IPS-NIHi7 (cell line): ENCODE data around the gene TMEM252.

Source experiments
- DNase-seq: peaks from one replicate; pipeline ENCODE4 v3.0.0; 2012; ENCODE audit warnings: mixed read lengths; ENCODE audit errors: extremely low spot score

TMEM252 gene

GRCh38 chr9:68540712-68541535, at the start of gene TMEM252:
Gene TMEM252, minus strand, starts transcription at chr9:68540883. Its CDS starts 69 bp downstream, at chr9:68540814.
- no peak for DNase-seq

- peak; percentile 21 for DNase-seq
Observed at GRCh38 chr9:68585034-68585761, 44.5 kb upstream of the TMEM252 start.

- peak; percentile 90 for DNase-seq
Observed at GRCh38 chr9:68584189-68585033, 43.7 kb upstream of the TMEM252 start.

GRCh38 chr9:68581696-68582095, 41.0 kb upstream of the TMEM252 start:
- no peak for DNase-seq

- DNase-seq: no peak
Observed at GRCh38 chr9:68577774-68578591, 37.3 kb upstream of the TMEM252 start.

- no peak for DNase-seq
Observed at GRCh38 chr9:68575817-68576216, 35.1 kb upstream of the TMEM252 start.

GRCh38 chr9:68574150-68574549, 33.5 kb upstream of the TMEM252 start:
- DNase-seq: no peak

- no peak for DNase-seq
Observed at GRCh38 chr9:68567565-68567964, 26.9 kb upstream of the TMEM252 start.

GRCh38 chr9:68562461-68562860, 21.8 kb upstream of the TMEM252 start:
- DNase-seq: peak; percentile 36

- peak; percentile 83 for DNase-seq
Observed at GRCh38 chr9:68560071-68560844, 19.6 kb upstream of the TMEM252 start.

GRCh38 chr9:68558545-68558944, 17.9 kb upstream of the TMEM252 start:
- DNase-seq: no peak

GRCh38 chr9:68555437-68556150, 14.9 kb upstream of the TMEM252 start:
- no peak for DNase-seq

GRCh38 chr9:68552700-68553476, 12.2 kb upstream of the TMEM252 start:
- no peak for DNase-seq

GRCh38 chr9:68551191-68551590, 10.5 kb upstream of the TMEM252 start:
- DNase-seq: no peak

- DNase-seq: no peak
Observed at GRCh38 chr9:68548241-68548640, 7.6 kb upstream of the TMEM252 start.

GRCh38 chr9:68547417-68547816, 6.7 kb upstream of the TMEM252 start:
- DNase-seq: no peak

- DNase-seq: no peak
Observed at GRCh38 chr9:68546596-68547390, 6.1 kb upstream of the TMEM252 start.

GRCh38 chr9:68545033-68545705, 4.5 kb upstream of the TMEM252 start:
- no peak for DNase-seq
